HL-60/S4 treated with phorbol 12-myristate 13-acetate at 8.2 ng/mL for 4 days and 3 days (cell line): ENCODE results near the gene GP1BA.

Experiments used
- in situ Hi-C: fragments of 300-500 bp; cut with MboI; formaldehyde crosslinking; loops from 2 replicates; pipeline ENCODE4 v1.15.0; 2022; ENCODE audit warnings: low sequenced_read_pairs

GP1BA gene

DNA sequence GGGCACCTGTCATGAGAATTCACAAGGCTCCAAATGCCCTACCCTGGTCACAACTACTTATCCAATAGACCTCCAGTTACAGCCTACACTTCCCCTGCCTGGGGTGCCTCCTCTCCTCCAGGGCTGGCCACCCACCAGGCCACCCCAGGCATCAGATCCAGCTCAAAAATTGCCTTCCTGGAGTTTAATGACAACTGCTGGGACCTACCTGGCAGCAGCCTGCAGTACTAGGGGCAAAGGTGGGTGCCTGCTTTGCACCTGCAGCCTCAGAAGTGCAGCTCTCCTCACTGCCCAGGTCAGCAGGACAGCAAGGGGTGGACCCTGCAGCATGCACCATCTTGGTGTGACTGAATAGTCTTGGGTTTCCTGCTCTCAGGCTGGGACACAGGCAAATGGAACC, 3.6 kb downstream of the GP1BA start:
- in situ Hi-C loops = no loop called here

DNA sequence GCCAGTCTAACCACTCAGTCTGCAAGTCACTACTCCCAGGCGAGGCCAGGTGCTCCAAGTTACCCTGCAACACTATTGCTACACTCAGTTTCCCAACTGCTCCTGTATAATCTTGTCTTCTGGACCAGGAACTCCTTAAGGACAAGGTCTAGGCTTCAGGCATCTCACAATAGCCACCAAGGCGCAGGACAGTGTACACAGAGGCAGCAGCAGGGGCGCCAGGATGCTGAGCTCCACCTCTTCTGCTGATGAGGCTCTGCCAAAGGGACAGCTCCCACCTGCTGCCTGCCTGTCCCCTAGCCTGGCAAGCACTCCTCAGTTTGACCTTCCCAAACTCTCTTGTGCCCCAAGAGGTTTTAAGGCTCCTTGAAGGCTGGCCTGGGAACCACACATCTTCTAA, 4.4 kb downstream of the GP1BA start:
- in situ Hi-C loops = no loop called here

DNA sequence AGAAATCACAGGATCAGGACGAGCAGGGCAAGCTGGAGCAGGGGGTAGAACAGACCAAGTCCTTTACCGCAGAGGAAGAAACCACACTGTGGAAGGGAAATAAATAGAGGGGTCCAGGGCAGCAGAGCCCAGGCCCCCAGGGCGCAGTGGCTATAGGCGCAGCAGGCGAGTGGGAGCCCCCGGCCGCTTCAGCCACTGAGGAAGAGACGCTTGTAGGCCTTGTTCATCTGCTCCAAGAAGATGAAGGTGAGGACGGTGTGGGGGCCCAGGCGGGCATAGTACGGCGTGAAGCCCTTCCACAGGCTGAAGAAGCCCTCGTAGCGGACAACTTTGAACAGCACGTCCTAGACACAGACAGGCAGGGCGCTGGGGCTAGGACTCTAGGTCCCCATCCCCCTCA, 5.5 kb downstream of the GP1BA start:
- in situ Hi-C loops = no loop called here

DNA sequence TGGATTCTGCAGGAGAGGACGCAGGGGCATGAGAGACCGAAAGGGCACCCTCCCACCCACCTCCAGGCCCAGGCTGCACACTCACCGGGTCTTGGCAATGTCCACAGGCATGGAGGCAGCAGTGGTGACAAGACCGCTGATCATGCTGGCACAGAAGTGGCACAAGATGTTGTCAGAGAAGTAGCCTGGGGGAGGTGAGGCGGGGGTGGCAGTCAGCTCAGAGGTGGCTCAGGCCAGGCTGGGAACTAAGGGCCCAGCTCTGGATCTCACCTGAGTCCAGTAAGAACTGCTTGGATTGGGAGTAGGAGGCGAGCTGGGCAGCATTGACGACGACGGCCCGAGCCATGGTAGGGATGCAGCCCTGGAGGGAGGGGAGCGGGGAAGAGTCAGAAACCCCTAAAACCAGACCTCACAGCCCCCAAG, 6.0 kb downstream of the GP1BA start:
- in situ Hi-C loops = no loop called here

DNA sequence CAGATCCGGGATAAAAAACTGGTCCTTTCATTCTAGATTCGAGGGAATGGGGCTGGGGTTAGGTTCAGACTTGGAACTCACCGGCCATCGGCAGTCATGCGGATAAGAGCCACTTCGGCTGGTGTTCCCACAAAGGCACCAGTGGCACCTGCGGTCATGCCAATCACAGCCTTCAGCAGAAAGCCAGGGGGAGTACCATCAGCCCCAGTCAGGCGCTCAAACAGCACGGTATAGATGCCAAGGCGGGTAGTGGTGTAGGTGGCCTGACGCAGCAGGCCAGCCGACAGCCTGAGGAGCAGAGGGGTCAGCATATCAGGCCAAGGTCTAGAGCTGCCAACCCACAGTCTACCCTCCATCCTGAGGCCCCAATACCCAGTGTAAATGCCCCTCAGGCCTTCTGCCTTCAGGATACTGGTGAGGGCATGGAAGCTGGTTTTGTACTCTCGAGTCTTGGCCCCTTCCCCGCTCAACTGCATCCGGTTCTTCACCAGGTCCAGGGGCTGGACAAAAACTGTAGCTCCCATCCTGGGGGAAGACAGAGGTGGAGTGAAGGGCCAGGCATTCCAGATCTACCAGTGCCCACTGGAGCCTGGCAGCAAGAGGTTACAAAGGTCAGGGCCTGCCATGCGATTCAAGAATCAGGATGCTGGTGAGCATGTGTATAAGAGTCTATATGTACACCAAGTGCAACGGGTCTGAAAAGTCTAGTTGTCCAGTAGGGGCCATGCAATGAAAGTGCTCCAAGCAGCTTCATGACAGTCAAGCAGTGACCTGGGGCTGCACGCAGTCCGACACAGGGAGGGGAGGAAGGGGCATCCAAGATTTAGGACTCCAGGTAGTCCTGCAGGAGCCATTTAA, 6.8 kb downstream of the GP1BA start:
- in situ Hi-C loops = no loop called here

DNA sequence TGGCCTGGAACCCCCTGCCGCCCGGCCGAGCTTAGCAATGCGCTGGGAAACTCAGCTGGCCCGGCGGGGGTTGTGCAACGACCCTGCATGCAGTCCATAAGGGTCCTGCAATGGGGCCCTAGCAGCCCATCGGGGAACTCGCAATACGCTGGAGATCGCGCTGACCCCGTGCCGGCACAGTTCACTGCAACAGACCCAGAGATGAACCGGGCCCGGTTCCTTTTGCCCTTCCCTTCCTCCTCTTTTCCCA, 7.4 kb downstream of the GP1BA start:
- in situ Hi-C loops = no loop called here

DNA sequence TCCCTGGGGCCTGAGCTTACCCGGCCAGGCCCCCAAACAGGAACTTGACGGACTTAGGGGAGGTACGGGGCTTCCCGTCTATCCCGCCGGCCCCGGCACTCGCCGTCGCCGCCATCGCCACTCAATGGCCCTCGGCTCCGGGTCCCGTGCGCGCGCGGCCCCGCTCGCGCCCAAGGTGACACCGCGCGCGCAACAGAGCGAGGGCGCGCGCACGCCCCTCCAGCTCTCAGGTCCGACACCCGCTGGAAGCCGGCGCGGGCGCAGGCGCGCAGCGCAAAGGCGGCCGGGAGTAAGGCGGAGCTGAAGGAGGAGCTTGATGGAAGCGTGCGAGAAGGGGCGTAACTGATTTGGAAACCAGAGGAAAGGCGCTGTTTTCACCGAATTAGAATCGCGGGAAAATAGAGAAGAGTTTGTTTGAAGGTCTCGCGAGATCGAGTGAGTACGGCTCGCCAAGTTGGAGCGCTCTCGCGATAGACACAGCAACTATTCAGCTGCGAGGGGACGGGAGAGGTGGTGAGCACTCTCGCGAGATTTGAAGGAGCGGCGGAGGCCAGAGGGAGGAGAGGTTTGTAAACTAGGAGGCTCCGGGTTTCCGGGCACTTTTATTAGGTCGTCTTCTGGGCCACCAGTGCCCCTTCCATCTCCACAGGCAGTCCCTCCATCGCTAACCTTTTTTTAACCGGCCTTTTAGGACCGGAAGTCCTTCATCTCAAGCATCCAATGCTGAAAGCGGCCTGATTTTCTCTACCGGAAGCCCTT, 7.9 kb downstream of the GP1BA start, which contains the start of the genes RNF167 and SLC25A11:
Gene RNF167, plus strand, starts transcription at position 473 of the 759 bp plus-strand sequence. CDS start 642 bp downstream, outside the sequence.
Gene SLC25A11, minus strand, starts transcription at position 251 of the 759 bp plus-strand sequence. Its CDS starts 136 bp downstream, at position 115.
- in situ Hi-C loops = no loop called here

DNA sequence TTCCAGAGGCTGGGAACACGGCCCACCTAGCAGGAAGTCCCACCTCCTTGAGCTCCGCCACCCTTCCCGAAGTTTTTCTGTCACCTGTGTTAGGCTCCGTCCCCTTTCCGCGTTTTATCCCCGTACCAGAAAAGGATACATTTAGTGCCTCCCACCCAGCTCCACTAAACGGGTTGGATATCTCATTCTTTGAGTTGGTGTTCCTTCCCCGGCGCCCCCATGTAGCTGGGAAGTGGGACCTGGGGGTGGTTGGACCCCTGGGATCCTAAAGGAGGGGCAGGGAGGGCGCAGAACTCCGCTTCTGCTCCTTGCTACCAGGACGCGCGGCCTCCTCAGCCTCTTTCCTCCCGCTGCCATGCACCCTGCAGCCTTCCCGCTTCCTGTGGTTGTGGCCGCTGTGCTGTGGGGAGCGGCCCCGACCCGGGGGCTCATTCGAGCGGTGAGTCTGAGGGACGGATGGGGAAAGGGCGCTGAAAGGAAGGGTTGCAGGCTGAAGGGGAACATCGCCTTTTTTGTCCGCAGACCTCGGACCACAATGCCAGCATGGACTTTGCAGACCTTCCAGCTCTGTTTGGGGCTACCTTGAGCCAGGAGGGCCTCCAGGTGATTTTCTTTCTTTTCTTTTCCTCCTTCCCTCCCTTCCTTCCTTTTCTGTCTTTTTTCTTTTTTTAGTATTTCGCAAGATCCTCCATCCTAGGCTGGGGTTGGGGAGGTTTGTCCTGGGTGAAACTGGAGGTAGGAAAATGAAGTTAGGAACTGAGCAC, 8.7 kb downstream of the GP1BA start:
- in situ Hi-C loops = no loop called here

DNA sequence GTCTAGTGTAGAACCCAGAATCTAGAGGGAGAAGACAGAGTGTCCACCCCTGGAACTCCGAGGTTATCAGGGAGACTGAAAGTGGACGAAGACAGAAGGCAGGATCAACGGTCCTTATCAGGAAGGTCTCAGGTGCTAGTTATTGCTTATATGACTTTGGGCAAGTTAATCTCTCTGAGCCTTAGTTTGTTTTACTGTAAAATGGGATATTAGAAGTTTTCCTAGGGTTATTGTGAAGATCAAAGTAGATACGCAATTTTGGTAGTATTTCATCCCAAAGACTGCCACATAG, 9.2 kb downstream of the GP1BA start:
- in situ Hi-C loops = no loop called here

DNA sequence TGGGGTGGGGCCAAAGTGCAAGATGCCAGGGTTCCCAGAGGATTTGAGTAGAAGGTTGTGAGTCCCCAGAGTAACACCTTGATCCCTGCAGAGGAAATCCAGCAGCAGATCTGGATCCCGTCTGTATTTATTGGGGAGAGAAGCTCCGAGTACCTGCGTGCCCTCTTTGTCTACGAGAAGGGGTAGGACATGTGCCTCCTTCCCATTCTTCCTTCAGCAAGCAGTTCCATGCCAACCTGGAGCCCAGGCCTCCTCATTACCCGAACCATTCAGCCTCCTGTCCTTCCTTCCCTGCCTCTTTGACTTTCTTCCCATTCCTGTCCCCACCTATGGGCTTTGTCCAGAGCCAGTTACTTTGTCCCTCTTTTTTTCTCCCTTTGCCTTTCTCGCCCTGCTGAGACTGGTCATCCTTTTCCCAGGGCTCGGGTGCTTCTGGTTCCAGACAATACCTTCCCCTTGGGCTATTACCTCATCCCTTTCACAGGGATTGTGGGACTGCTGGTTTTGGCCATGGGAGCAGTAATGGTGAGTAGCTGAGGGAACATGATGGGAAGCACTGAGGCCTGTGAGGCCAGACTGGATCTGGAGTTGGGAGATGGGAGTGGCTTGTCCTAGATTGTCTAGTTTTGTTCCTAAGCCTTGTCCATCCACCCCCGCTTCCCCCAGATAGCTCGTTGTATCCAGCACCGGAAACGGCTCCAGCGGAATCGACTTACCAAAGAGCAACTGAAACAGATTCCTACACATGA, 10.9 kb downstream of the GP1BA start:
- in situ Hi-C loops = no loop called here

DNA sequence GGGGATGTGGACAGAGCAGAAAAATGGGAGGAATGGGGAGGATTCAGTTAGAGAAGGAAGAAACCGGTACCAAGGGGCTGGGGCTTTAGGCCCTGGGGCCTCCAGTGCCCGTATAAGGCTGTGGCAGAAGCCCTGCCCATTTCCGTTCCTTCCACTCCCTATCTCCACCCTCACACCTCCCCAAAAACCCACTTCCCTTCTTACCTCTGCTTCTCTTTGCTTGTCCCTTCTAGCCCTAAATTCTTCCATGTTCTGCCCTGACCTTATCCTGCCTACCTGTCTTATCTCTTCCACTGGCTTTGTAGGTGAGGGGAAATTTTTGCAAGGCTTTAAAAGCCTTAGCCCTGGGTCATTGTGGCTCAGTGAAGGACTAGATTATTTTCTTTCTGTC, 12.1 kb downstream of the GP1BA start:
- in situ Hi-C loops = no loop called here

DNA sequence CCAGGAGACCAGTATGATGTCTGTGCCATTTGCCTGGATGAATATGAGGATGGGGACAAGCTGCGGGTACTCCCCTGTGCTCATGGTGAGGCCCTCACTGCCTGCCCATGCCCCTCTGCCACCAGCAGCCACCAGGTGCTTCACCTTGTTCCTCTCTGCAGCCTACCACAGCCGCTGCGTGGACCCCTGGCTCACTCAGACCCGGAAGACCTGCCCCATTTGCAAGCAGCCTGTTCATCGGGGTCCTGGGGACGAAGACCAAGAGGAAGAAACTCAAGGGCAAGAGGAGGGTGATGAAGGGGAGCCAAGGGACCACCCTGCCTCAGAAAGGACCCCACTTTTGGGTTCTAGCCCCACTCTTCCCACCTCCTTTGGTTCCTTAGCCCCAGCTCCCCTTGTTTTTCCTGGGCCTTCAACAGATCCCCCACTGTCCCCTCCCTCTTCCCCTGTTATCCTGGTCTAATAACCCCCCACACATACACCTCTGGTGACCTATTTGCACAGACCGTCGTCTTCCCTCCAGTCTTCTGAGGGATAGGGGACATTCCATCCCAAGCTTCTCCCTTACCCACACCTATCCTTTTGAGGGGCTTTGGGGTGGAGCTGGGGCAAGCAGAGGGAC, 12.6 kb downstream of the GP1BA start:
- in situ Hi-C loops = no loop called here

DNA sequence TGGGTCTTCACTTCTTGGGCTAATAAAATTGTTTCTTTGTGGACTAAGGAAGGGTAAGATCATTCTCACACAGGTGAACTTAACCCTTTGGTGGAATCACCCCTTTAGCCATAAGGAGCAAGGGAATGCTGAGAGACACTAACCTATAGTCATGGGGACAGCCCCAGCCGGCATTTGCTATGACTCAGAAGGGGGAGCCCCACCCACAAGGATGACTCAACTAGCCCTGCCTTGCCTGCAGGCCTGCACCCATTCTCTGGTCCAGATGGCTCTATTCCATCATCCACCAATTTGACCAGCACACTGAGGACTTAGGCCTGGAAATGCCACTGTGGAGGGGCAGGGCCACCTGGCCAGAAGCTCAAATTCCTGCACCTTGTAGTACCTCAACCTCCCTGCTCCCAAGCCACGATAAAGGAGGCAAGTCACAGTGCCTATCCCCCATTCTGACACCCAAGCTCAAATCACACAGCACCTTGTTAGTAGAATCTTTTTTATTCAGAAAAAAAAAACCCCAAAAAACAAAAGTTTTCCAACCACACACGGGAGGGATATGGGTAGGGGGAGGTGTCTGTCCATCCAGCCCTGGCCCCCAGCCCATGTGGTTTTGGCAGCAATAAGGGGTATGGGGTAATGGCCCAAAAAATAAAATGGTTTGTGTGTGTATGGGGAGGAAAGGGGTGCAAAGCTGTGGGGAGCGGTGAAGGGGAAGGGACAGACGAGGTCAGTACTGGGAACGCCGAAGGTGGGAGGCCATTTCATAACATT, 13.3 kb downstream of the GP1BA start:
- in situ Hi-C loops = no loop called here

DNA sequence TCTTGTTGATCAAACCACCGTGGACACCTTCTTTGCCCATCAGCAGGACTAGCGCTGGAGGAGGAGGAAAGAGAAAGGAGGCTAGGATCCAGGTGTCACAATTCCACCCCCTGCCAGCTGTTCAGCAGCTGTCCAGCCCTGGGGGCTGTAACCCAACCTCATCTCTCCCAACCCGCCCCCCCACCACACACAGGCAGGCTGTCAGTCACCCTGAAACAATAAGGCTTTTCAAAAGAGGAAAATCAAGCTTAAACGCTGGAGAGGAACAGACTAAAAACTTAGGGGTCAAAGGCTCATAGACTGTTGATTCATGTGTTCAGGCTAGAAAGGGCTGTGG, 13.8 kb downstream of the GP1BA start:
- in situ Hi-C loops = no loop called here

DNA sequence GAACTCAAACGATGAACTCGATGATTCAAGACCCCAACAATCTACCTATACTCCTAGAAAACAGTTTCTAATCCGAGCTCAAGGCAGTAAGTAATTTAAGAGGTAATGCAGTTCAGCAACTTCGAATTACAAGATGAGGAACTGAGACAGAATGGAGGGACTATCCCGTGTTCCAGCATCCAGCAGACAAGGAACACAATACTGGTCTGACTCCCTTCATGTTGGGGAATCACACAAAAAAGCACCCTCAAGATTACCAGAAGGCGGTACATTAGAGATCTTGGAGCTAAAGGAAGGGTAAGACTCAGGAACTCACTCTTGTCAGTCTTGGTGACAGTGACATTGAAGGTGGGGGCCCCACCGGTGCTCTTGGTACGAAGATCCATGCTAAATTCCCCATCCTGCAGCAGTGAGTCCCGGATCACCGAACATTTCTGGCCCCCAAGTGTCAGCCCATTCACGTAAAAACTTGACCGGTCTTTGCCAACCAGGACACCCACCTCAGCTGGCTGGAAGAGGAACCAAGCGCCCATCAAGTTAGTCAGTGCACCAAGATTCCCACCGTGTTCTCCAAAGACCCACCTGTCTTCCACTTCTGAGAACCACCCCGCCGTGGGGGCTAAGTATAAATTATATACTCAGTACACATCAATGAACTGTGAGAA, 14.4 kb downstream of the GP1BA start:
- in situ Hi-C loops = no loop called here

DNA sequence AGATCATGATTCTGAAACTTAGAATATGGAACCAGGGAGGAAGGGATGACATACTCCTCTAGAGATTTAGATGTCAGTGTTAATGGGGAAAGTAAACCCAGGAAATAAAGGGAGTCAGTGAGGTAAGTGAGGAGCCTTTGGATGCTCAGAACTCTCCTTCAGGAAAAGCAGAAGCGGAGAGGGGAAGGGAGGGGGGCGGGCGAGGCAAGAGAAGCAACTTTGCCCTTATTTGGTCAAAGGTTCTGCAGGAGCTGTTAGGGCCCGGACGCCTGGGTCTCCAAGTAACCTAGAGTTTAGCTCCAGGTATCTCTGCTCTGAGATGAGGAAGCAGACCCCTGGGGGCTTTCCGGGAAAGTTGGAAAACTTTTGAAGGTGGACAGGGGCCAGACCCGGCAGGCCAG, 14.9 kb downstream of the GP1BA start:
- in situ Hi-C loops = no loop called here

DNA sequence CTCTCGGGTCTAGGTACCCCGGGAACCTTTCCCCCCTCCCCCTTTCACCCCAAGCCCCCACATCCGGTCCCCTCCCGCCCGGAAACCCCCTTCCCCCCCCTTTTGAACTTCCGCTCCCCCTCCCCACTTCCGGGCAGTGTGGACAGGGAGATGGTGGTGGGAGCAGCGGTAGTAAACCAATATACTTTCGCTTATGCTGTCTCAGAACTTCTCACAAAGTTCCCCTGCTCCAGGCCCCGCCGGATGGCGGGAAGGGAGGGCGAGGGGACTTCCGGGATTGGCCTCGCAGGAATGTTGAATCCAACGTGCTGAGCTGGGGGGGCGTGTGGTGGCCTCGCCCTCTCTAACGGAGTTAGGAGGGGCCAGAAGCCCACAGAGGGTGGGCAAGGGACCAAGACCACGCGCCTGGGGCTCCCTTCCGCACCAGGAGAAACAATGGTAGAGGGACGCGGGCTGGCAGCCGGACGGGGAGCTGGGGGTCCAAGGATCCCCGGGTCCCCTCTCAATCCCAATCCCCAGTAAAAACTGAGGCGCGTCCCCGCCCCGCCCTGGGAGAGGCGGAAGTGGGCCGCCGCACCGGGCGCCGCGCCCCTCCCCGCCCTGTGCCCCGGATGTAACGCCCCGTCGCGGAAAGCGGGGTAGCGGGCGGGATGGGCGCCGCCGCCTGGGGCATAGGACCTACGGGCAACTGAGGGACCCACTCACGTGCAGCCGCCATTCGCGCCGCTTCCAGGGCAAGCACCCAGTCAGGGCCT, 15.5 kb downstream of the GP1BA start:
- in situ Hi-C loops = no loop called here

DNA sequence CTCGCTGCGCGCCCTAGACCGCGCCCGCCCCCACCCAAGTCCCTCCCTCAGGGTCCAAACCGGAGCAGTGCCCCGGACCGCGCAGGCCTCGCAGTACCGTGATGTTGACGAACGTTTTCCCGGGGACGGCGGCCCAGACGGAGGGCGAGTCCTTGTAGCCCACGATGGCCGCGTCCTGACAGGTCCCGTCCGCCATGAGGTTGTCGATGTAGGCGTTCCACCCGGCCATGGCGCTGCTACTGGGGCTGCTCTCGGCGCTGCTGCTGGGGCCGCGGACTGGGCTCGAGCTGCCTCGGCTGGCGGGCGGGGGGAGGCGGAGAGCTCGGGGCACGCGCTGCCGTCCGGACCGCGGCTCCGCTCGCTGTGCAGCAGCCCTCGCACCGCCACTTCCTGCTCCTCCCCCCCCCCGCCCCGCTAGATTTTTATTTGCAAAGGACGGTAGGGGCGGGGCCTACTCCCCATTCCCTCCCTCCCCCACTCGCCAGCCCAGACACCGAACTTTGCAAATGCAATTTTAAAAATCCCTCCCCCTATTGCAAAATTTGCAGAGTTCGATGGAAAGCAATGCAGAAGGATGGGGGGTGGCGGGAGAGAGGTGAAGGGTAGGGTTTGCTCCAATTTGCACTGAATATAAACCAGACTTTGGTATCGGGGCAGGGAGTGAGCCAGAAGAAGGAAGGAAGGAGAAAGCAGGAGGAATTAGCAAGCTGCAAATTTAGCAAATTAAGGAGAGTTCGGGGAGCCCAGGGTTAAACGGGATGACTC, 16.3 kb downstream of the GP1BA start, which contains the start of gene PFN1:
Gene PFN1, minus strand, starts transcription at position 365 of the 765 bp plus-strand sequence. Its CDS starts 136 bp downstream, at position 229.
- in situ Hi-C loops = no loop called here
